Thymus (tissue), 11 donors: ENCODE results near the gene SDS. TPM values are rescaled to one million over a fixed set of nuclear protein-coding genes. Genes with fewer than 3 reads are reported as not detected.

ENCODE experiments used
- DNase-seq, 9 donors: peaks; one replicate each; pipeline ENCODE4 v3.0.0-alpha.2; 2013; ENCODE audit warnings: low spot score in 9 of 9, low read depth in 6 of 9, missing footprints in 1 of 9
- H3K27ac ChIP-seq, 2 donors: one replicate each; pipeline ENCODE4 v1.5.1; 2013; ENCODE audit warnings: control low read depth in 1 of 2, low read depth in 1 of 2, low read length in 1 of 2, mild to moderate bottlenecking in 1 of 2, moderate library complexity in 1 of 2
- H3K27me3 ChIP-seq, 2 donors: one replicate each; pipeline ENCODE4 v1.5.1; 2013; ENCODE audit warnings: low read length in 1 of 2; ENCODE audit not compliant: control insufficient read depth in 2 of 2, insufficient read depth in 1 of 2
- H3K36me3 ChIP-seq, 2 donors: one replicate each; pipeline ENCODE4 v1.5.1; 2013; ENCODE audit warnings: low read length in 1 of 2, mild to moderate bottlenecking in 1 of 2, moderate library complexity in 1 of 2; ENCODE audit not compliant: control insufficient read depth in 2 of 2, insufficient read depth in 2 of 2
- H3K4me1 ChIP-seq, 2 donors: one replicate each; pipeline ENCODE4 v1.5.1; 2013; ENCODE audit warnings: low read length in 2 of 2; ENCODE audit not compliant: control insufficient read depth in 2 of 2, insufficient read depth in 2 of 2
- H3K4me3 ChIP-seq, 2 donors: one replicate each; pipeline ENCODE4 v1.5.1; 2013; ENCODE audit warnings: low read length in 2 of 2, control low read depth in 1 of 2, mild to moderate bottlenecking in 1 of 2
- H3K9me3 ChIP-seq, 2 donors: one replicate each; pipeline ENCODE4 v1.5.1; 2013; ENCODE audit warnings: low read length in 1 of 2, mild to moderate bottlenecking in 1 of 2; ENCODE audit not compliant: control insufficient read depth in 2 of 2, insufficient read depth in 1 of 2
- WGBS: extraction: QIAGEN DNeasy Blood & Tissue Kit; methylation state at CpG from one replicate; pipeline ENCODE4 v1.1.7; 2013; 5-methylcytosine and 5-hydroxymethylcytosine counted together
- polyA plus RNA-seq: library from polyadenylated mRNA; stranded (reverse); fragments of 200-250 nt; gene quantifications from one replicate; pipeline ENCODE4 v1.2.3, GENCODE V29; 2013
- total RNA-seq: library from RNA; stranded (reverse); fragments of 120-200 nt; gene quantifications from one replicate; pipeline ENCODE4 v1.2.4, GENCODE V29; 2013
- donor health status: healthy.

Gene SDS
- total and polyA plus RNA-seq, 2 donors = 0.52 to 26.3 TPM

DNA sequence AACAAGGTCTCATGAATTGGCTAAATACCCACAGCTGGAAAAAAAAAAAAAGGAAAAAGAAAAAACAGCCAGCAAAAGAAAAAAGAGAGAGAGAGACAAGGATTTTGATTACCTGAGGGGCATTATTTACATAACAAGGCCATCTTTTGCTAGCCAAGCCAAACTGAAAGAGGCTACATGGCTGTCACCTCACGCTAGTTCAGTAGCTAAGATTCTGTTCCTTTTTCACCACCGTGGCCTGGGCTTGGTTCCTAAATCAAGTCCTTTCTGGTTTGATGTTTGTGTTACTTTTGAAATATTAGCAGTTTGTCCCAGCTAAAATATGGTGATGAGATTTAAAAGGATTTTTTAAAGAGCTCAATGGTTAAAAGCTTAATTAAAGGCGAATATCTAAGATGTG lies 2.0 kb upstream of the SDS start:
- 89% methylated on average over 3 of the region's 3 CpGs for WGBS
- H3K36me3 ChIP-seq = no peaks in the 10 kb centered on the region
- H3K4me1 ChIP-seq = no peaks in the 10 kb centered on the region
- no peak overlapping the region for H3K4me3 ChIP-seq
- H3K9me3 ChIP-seq = no peaks in the 10 kb centered on the region
- H3K27ac ChIP-seq = no peak overlapping the region
- H3K27me3 ChIP-seq = no peaks in the 10 kb centered on the region
- peak in 1 of 9 donors; percentile 10 for DNase-seq

DNA sequence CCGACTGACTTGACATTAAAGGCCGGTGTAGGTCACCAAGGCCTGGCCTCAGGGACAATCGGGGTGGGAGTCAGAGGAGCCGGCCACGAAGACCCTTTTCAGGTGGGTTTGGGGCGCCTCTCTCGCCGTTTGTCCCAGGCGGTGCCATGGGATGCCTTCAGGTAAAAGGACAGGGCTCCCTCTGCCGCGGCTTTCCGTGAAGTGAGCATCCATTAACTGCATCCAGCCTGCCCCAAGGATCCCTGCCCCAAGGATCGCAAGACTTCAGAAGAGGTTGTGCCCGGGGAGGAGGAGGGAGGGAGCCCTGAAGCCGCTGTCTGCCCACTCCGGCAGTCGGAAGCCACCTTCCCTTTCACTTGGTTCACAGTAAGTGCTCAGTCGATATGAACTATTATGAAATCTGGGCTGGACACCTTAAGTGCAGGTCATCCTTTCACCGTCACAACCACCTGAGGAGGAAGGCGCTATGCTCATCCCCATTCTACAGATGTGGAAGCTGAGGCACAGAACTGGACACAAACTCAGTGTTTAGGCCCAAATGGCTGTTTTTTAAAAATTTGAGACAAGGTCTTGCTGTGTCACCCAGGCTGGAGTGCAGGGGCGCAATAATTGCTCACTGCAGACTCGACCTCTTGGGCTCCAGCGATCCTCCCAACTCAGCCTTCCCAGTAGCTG lies 964 bp downstream of the SDS start:
- Histone ChIP-seq H3K36me3 (no peaks in the 10 kb centered on the region), H3K9me3 (no peaks in the 10 kb centered on the region), H3K27me3 (no peaks in the 10 kb centered on the region), H3K4me3 (no peak overlapping the region), H3K4me1 (no peaks in the 10 kb centered on the region), H3K27ac (no peak overlapping the region)
- no peak for DNase-seq
- 97% methylated on average over 23 of the region's 23 CpGs for WGBS

- no peak for DNase-seq
- no peaks in the 10 kb centered on the region for H3K9me3 ChIP-seq
- no peaks in the 10 kb centered on the region for H3K4me1 ChIP-seq
- peaks cover 0 to 2% of the 10 kb centered on the region in 2 donors for H3K27me3 ChIP-seq
- no peak overlapping the region for H3K27ac ChIP-seq
- H3K4me3 ChIP-seq = no peak overlapping the region
- 94% methylated on average over 13 of the region's 13 CpGs for WGBS
- no peaks in the 10 kb centered on the region for H3K36me3 ChIP-seq
Measured at GRCh38 chr12:113401066-113402000, 2.4 kb downstream of the SDS start.

GRCh38 chr12:113400362-113400761 lies 3.3 kb downstream of the SDS start:
- Histone ChIP-seq H3K4me3 (no peak overlapping the region), H3K27ac (no peak overlapping the region), H3K36me3 (no peaks in the 10 kb centered on the region), H3K9me3 (no peaks in the 10 kb centered on the region), H3K27me3 (peaks cover 0 to 2% of the 10 kb centered on the region in 2 donors), H3K4me1 (no peaks in the 10 kb centered on the region)
- DNase-seq = no peak
- WGBS = 95% methylated on average over 4 of the region's 4 CpGs

- 96% methylated on average over 12 of the region's 12 CpGs for WGBS
- peaks cover 0 to 2% of the 10 kb centered on the region in 2 donors for H3K27me3 ChIP-seq
Measured at GRCh38 chr12:113399490-113399889, 4.2 kb downstream of the SDS start.

GRCh38 chr12:113398346-113399290 lies 5.1 kb downstream of the SDS start:
- H3K27ac ChIP-seq = no peak overlapping the region
- no peak for DNase-seq
- no peak overlapping the region for H3K4me3 ChIP-seq
- H3K36me3 ChIP-seq = no peaks in the 10 kb centered on the region
- no peaks in the 10 kb centered on the region for H3K9me3 ChIP-seq
- H3K27me3 ChIP-seq = peaks cover 0 to 2% of the 10 kb centered on the region in 2 donors
- H3K4me1 ChIP-seq = no peaks in the 10 kb centered on the region
- 95% methylated on average over 26 of the region's 26 CpGs for WGBS

More at GRCh38 chr12:113399490-113399889, 4.2 kb downstream of the SDS start:
- H3K4me1 ChIP-seq = no peaks in the 10 kb centered on the region
- no peaks in the 10 kb centered on the region for H3K36me3 ChIP-seq
- no peaks in the 10 kb centered on the region for H3K9me3 ChIP-seq
- H3K27ac ChIP-seq = no peak overlapping the region
- no peak overlapping the region for H3K4me3 ChIP-seq
- DNase-seq = no peak

DNA sequence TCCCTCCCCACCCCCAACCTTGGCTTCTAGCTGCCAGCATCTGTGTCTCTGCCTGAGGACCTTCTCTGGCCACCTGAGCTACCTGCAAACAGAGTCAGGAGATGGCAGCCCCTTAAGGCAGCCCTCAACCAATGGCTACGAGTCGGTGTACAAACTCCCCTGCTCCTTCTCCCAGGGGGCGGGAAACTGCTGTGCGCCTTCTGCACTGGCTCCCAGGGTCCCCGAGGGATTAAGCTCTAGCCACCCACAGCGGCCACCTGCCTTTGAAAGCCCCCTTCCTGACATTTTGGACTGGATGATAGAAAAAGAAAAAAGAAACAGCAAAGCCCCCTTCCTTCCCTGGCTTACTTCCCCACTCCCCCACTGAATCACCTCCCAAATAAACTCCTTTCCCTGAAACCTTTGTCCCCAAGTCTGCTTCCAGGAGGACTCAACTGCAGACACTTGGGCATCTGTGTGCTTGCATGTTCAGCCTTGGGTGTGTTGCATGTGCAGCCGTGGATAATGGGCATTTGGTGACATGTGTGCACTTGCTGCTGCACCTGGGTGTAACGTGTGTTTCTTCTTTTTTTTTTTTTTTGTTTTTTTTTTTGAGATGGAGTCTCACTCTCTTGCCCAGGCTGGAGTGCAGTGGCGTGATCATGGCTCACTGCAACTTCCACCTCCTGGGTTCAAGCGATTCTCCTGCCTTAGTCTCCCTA lies 6.0 kb downstream of the SDS start:
- Histone ChIP-seq H3K36me3 (no peaks in the 10 kb centered on the region), H3K4me1 (no peaks in the 10 kb centered on the region), H3K4me3 (no peak overlapping the region), H3K9me3 (peaks cover 0 to 6% of the 10 kb centered on the region in 2 donors), H3K27me3 (peaks cover 0 to 2% of the 10 kb centered on the region in 2 donors), H3K27ac (no peak overlapping the region)
- 81% methylated on average over 10 of the region's 10 CpGs for WGBS
- DNase-seq = no peak

GRCh38 chr12:113396828-113397496 lies 6.7 kb downstream of the SDS start:
- Histone ChIP-seq H3K27me3 (peaks cover 0 to 2% of the 10 kb centered on the region in 2 donors), H3K4me1 (no peaks in the 10 kb centered on the region), H3K4me3 (no peak overlapping the region), H3K27ac (no peak overlapping the region), H3K9me3 (peaks cover 0 to 6% of the 10 kb centered on the region in 2 donors), H3K36me3 (no peaks in the 10 kb centered on the region)
- 85% methylated on average over 16 of the region's 16 CpGs for WGBS
- DNase-seq = no peak
